Activated CD4-positive, alpha-beta memory T cell treated with anti-CD3 and anti-CD28 coated beads for 36 hours (primary cell): ENCODE data around the gene TTC12. TPM values are rescaled to one million over a fixed set of nuclear protein-coding genes. Genes with fewer than 3 reads are reported as not detected.

Experiments
- CTCF ChIA-PET: fragments of 350-600 bp; sonication (Branson Sonifier 250); formaldehyde crosslinking; loops from one replicate; lab custom pipeline; 2021; ENCODE audit warnings: antibody characterized with exemption, inconsistent platforms; lab: Charles Lee
- POLR2A ChIA-PET: fragments of 350-600 bp; sonication (Branson Sonifier 250); formaldehyde crosslinking; loops from one replicate; lab custom pipeline; 2021; ENCODE audit warnings: antibody characterized with exemption; lab: Charles Lee
- DNase-seq: peaks from one replicate; pipeline ENCODE4 v3.0.0-alpha.2; 2020
- H3K27ac Mint-ChIP-seq: one replicate; pipeline ENCODE4 v1.8.0; 2021; ENCODE audit warnings: mixed read lengths
- H3K27me3 Mint-ChIP-seq: one replicate; pipeline ENCODE4 v1.8.0; 2021; ENCODE audit warnings: mixed read lengths
- H3K36me3 Mint-ChIP-seq: one replicate; pipeline ENCODE4 v1.8.0; 2021; ENCODE audit warnings: mixed read lengths
- H3K4me1 Mint-ChIP-seq: one replicate; pipeline ENCODE4 v1.8.0; 2021; ENCODE audit warnings: low read depth, mixed read lengths
- H3K4me3 Mint-ChIP-seq: one replicate; pipeline ENCODE4 v1.8.0; 2021; ENCODE audit warnings: mild to moderate bottlenecking, mixed read lengths
- H3K9me3 Mint-ChIP-seq: one replicate; pipeline ENCODE4 v1.8.0; 2021; ENCODE audit warnings: mixed read lengths
- intact Hi-C: fragments of 100-400 bp; cut with micrococcal nuclease; formaldehyde crosslinking; loops from one replicate; pipeline ENCODE4 v1.15.1; 2023
- total RNA-seq, 2 experiments: library from RNA; stranded (reverse); gene quantifications; one replicate each; pipeline ENCODE4 v1.2.3, GENCODE V29; 2021

TTC12 gene
- total RNA-seq, 2 experiments from 2014 or later, result 7.4 to 8.9 TPM

- H3K36me3 Mint-ChIP-seq, result peaks cover 24% of the 10 kb centered on the region
- no peaks in the 10 kb centered on the region for H3K27me3 Mint-ChIP-seq
- ChIA-PET CTCF (no interaction called here), POLR2A (no interaction called here)
- intact Hi-C loops, result no loop called here
- H3K9me3 Mint-ChIP-seq, result no peaks in the 10 kb centered on the region
- H3K4me1 Mint-ChIP-seq, result peaks cover 9% of the 10 kb centered on the region
- H3K4me3 Mint-ChIP-seq, result no peak overlapping the region
- no peak for DNase-seq
- H3K27ac Mint-ChIP-seq, result no peak overlapping the region
These were observed 49.0 kb downstream of the TTC12 start for GRCh38 chr11:113363406-113363805.

GRCh38 chr11:113363996-113364641 lies 49.7 kb downstream of the TTC12 start:
- POLR2A ChIA-PET, result no interaction called here
- intact Hi-C loops, result no loop called here
- Mint-ChIP-seq H3K4me1 (peaks cover 9% of the 10 kb centered on the region), H3K27ac (no peak overlapping the region), H3K27me3 (no peaks in the 10 kb centered on the region), H3K4me3 (no peak overlapping the region), H3K9me3 (no peaks in the 10 kb centered on the region), H3K36me3 (peaks cover 21% of the 10 kb centered on the region)
- no peak for DNase-seq
- CTCF ChIA-PET, result no interaction called here

- Mint-ChIP-seq H3K4me1 (peaks cover 9% of the 10 kb centered on the region), H3K27me3 (no peaks in the 10 kb centered on the region), H3K27ac (no peak overlapping the region), H3K9me3 (no peaks in the 10 kb centered on the region), H3K36me3 (peaks cover 12% of the 10 kb centered on the region), H3K4me3 (no peak overlapping the region)
- POLR2A ChIA-PET, result no interaction called here
- no peak for DNase-seq
- CTCF ChIA-PET, result no interaction called here
- intact Hi-C loops, result no loop called here
These were observed 51.5 kb downstream of the TTC12 start for GRCh38 chr11:113365895-113366294.

GRCh38 chr11:113369411-113369810 lies 55.0 kb downstream of the TTC12 start:
- CTCF ChIA-PET, result no interaction called here
- intact Hi-C loops, result no loop called here
- H3K27ac Mint-ChIP-seq, result no peak overlapping the region
- no peak overlapping the region for H3K4me3 Mint-ChIP-seq
- DNase-seq, result no peak
- peaks cover 17% of the 10 kb centered on the region for H3K36me3 Mint-ChIP-seq
- no peaks in the 10 kb centered on the region for H3K27me3 Mint-ChIP-seq
- H3K9me3 Mint-ChIP-seq, result no peaks in the 10 kb centered on the region
- POLR2A ChIA-PET, result no interaction called here
- H3K4me1 Mint-ChIP-seq, result peaks cover 9% of the 10 kb centered on the region

- no peak for DNase-seq
- intact Hi-C loops, result no loop called here
- no peak overlapping the region for H3K4me3 Mint-ChIP-seq
- no peaks in the 10 kb centered on the region for H3K27me3 Mint-ChIP-seq
- POLR2A ChIA-PET, result no interaction called here
- peaks cover 17% of the 10 kb centered on the region for H3K36me3 Mint-ChIP-seq
- H3K4me1 Mint-ChIP-seq, result peaks cover 7% of the 10 kb centered on the region
- CTCF ChIA-PET, result no interaction called here
- H3K9me3 Mint-ChIP-seq, result no peaks in the 10 kb centered on the region
- no peak overlapping the region for H3K27ac Mint-ChIP-seq
These were observed 56.3 kb downstream of the TTC12 start for GRCh38 chr11:113370634-113371033.

- H3K9me3 Mint-ChIP-seq, result no peaks in the 10 kb centered on the region
- no peak overlapping the region for H3K27ac Mint-ChIP-seq
- H3K4me1 Mint-ChIP-seq, result no peaks in the 10 kb centered on the region
- POLR2A ChIA-PET, result no interaction called here
- no peaks in the 10 kb centered on the region for H3K27me3 Mint-ChIP-seq
- H3K36me3 Mint-ChIP-seq, result peaks cover 17% of the 10 kb centered on the region
- no peak overlapping the region for H3K4me3 Mint-ChIP-seq
- intact Hi-C loops, result no loop called here
- CTCF ChIA-PET, result no interaction called here
- no peak for DNase-seq
These were observed 57.9 kb downstream of the TTC12 start for GRCh38 chr11:113372309-113372708.

- ChIA-PET CTCF (no interaction called here), POLR2A (no interaction called here)
- no peaks in the 10 kb centered on the region for H3K27me3 Mint-ChIP-seq
- no peak for DNase-seq
- no peak overlapping the region for H3K27ac Mint-ChIP-seq
- no peaks in the 10 kb centered on the region for H3K4me1 Mint-ChIP-seq
- H3K4me3 Mint-ChIP-seq, result no peak overlapping the region
- H3K9me3 Mint-ChIP-seq, result no peaks in the 10 kb centered on the region
- peaks cover 11% of the 10 kb centered on the region for H3K36me3 Mint-ChIP-seq
- intact Hi-C loops, result no loop called here
These were observed 58.9 kb downstream of the TTC12 start for GRCh38 chr11:113373306-113373705.

- H3K9me3 Mint-ChIP-seq, result no peaks in the 10 kb centered on the region
- H3K4me3 Mint-ChIP-seq, result no peak overlapping the region
- DNase-seq, result no peak
- H3K4me1 Mint-ChIP-seq, result no peaks in the 10 kb centered on the region
- peaks cover 9% of the 10 kb centered on the region for H3K36me3 Mint-ChIP-seq
- CTCF ChIA-PET, result no interaction called here
- no peak overlapping the region for H3K27ac Mint-ChIP-seq
- no peaks in the 10 kb centered on the region for H3K27me3 Mint-ChIP-seq
- intact Hi-C loops, result no loop called here
- POLR2A ChIA-PET, result no interaction called here
These were observed 59.7 kb downstream of the TTC12 start for GRCh38 chr11:113373981-113374560.

GRCh38 chr11:113375402-113375801 lies 61.0 kb downstream of the TTC12 start:
- intact Hi-C loops, result no loop called here

GRCh38 chr11:113376156-113376555 lies 61.8 kb downstream of the TTC12 start:
- intact Hi-C loops, result no loop called here
- DNase-seq, result no peak
- H3K4me1 Mint-ChIP-seq, result no peaks in the 10 kb centered on the region
- H3K9me3 Mint-ChIP-seq, result no peaks in the 10 kb centered on the region
- H3K36me3 Mint-ChIP-seq, result peaks cover 20% of the 10 kb centered on the region
- H3K27ac Mint-ChIP-seq, result no peak overlapping the region
- ChIA-PET CTCF (interaction anchor here (0.7 kb wide), 1 partner anchor 599 kb away, joined by 3 read pairs; the partner anchor contains the start of gene HTR3A), POLR2A (no interaction called here)
- H3K4me3 Mint-ChIP-seq, result no peak overlapping the region
- no peaks in the 10 kb centered on the region for H3K27me3 Mint-ChIP-seq

More at GRCh38 chr11:113375402-113375801, 61.0 kb downstream of the TTC12 start:
- no peak for DNase-seq
- Mint-ChIP-seq H3K9me3 (no peaks in the 10 kb centered on the region), H3K4me3 (no peak overlapping the region), H3K4me1 (no peaks in the 10 kb centered on the region), H3K36me3 (peaks cover 16% of the 10 kb centered on the region), H3K27me3 (no peaks in the 10 kb centered on the region), H3K27ac (no peak overlapping the region)
- ChIA-PET CTCF (interaction anchor here (0.7 kb wide), 1 partner anchor 599 kb away, joined by 3 read pairs; the partner anchor contains the start of gene HTR3A), POLR2A (no interaction called here)

GRCh38 chr11:113377681-113378412 lies 63.5 kb downstream of the TTC12 start:
- Mint-ChIP-seq H3K36me3 (peaks cover 18% of the 10 kb centered on the region), H3K4me3 (no peak overlapping the region), H3K27me3 (no peaks in the 10 kb centered on the region), H3K9me3 (no peaks in the 10 kb centered on the region), H3K27ac (no peak overlapping the region), H3K4me1 (no peaks in the 10 kb centered on the region)
- ChIA-PET POLR2A (no interaction called here), CTCF (no interaction called here)
- intact Hi-C loops, result no loop called here
- DNase-seq, result no peak

GRCh38 chr11:113378692-113379091 lies 64.3 kb downstream of the TTC12 start:
- CTCF ChIA-PET, result no interaction called here
- H3K4me3 Mint-ChIP-seq, result no peak overlapping the region

More at GRCh38 chr11:113378692-113379091, 64.3 kb downstream of the TTC12 start:
- Mint-ChIP-seq H3K9me3 (no peaks in the 10 kb centered on the region), H3K27me3 (no peaks in the 10 kb centered on the region), H3K4me1 (no peaks in the 10 kb centered on the region), H3K27ac (no peak overlapping the region), H3K36me3 (peaks cover 14% of the 10 kb centered on the region)
- POLR2A ChIA-PET, result no interaction called here
- DNase-seq, result no peak
- intact Hi-C loops, result no loop called here
